ENCODE data around the gene PPP1R14C.

PPP1R14C gene

DNA sequence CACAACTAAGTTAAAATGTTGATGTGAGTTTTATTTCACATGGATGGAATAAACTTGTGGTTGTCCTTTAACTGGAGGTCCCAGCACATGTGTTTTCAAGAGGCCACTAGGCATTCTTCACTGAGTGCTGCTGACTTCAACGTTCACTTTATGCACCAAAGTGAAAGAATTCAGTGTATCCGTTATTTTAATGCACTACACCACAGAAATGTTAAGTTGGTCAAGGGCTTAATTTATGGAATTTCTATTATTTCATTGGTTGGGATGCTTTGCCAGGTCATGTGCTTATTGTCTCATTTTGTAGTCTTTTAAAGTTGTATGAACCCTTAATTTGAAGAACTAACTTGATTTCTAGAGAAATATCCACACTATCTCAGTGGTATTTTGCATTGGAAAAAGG lies 106.4 kb downstream of the PPP1R14C start:
- no peak for DNase-seq (ENCODE audit: low spot score)

DNA sequence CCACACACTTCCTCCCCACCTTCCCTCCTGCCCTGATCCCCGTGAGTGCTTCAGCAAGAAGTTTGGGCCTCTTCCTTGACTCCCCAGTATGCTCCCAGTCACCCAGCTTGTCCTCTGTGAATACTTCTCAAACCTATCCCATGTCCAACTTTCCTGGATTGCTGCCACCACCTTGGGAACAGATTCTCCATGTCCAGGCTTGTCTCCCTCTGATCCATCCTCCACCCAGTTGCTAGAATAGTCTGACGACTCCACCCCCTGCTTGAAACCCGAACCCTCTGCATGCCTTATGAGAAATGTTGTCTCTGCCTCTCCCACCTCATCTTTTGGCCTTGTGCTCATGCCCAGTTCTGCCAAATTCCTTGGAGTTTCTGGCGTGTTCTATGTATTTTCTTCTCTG lies 108.0 kb downstream of the PPP1R14C start:
- no peak for DNase-seq (ENCODE audit: low spot score)

DNA sequence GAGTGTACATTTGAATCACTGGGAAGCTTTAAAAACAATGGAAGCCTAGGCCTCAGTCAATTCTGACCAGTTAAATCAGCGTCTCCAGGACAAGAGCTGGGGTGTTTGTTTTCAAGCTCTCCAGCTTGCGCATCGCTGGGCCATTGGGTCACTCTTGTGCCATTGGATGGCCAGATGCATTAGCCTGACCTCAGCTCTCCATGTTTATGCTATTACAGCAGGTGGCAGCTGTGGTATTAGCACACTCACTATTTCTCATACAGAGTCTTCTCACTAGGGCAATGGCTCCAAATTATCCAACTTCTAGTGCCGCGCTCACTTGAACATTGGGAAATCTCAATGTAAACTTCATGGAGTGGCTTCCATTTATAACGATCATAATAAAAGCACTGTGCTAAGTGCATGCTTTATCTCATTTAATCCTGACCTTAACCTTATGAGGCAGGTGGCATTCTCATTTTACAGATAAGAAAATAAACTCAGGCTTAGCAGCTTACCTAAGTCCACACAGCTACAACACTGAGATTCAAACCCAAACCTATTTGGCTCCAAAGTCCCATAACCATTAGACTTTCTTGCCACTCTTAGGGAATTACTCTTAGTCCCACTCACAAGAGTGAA lies 108.8 kb downstream of the PPP1R14C start:
- no peak for DNase-seq (ENCODE audit: low spot score)

DNA sequence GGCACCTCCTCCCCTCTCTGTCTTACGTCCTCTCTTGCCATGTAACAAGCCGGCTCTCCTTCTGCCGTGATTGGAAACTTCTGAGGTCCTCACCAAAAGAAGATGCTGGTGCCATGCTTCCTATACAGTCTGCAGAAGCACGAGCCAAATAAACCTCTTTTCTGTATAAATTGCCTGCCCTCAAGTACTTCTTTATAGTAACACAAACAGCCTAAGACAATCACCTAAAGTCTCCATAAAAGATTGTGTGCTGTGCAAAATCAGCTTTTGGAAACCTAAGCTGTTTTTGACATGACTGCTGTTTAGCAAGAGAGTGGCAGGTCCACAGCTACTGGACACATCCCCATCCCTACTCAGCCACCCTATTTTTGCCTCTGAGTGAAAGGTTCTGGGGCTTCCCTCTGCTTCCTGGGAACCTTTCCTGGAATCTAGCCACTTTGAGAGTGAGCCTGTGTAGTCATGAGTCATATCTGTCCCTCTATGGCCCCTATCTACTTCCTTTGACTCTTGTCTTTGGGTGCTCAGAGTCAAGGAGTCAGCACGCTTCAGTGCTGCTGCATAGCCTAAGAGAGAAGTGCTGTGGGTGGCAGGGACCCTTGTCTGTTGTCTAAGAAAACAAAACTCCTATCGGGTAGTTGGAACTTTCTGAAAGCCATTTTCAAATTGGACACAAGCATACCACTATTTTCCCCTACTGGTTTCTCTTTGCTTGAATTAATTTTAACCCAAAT lies 110.0 kb downstream of the PPP1R14C start:
- no peak for DNase-seq (ENCODE audit: low spot score)

DNA sequence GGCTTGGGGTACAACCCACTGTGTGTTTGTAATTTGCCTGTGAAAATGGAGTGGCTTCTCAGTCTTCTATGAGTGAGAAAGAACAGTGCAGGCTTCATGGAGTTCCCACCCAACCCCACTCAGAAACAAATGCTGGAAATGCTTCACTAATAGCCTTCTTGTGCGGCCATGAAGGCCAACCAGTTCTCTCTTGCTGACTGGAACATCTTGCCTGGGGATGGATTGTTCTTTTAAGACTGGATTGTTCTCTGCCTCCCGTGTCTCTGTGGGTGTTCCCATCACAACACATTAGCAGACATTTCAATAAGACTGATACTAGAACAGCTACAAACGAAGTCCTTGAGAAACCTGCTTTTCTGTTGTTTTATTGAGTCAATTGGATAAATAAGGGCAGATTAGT lies 110.6 kb downstream of the PPP1R14C start:
- DNase-seq (ENCODE audit: low spot score), result no peak

DNA sequence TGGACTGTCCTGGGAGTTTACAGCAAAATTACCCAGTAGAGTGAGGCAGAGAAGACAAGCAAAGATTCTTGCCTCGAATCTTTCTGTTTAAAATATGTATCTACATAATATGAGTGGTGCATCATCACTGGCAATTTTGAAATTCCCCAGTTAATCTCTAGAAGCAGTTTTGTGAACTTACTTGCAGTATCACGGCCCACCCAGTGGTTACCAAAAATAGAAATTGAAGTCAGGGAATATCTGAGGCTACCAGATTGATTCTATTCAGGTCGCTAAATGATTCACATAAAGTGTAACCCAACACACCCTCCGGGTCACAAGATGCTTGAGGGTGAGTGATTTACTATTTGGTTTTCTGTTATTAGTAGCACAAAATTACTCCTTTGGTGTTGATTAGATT lies 111.9 kb downstream of the PPP1R14C start:
- DNase-seq (ENCODE audit: low spot score), result no peak

DNA sequence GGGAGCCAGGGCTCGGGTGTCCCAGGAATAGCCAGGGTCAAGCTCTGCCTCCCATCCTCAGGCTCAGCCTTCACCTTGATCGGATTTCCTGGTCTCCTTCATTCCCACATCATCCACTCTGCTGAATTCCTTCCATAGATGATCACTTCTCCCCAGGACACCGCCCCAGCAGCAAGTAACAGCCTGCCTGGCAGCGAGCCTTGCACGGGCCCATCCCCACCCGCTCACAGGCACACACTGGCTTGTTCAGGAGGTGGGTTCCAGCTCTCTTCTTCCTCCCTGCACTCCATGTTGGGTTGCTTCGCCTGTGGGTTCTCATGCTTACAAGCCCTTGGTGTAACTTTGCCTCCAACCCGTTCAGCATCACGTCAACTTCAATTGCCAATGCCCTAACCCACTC lies 113.0 kb downstream of the PPP1R14C start:
- no peak for DNase-seq (ENCODE audit: low spot score)

DNA sequence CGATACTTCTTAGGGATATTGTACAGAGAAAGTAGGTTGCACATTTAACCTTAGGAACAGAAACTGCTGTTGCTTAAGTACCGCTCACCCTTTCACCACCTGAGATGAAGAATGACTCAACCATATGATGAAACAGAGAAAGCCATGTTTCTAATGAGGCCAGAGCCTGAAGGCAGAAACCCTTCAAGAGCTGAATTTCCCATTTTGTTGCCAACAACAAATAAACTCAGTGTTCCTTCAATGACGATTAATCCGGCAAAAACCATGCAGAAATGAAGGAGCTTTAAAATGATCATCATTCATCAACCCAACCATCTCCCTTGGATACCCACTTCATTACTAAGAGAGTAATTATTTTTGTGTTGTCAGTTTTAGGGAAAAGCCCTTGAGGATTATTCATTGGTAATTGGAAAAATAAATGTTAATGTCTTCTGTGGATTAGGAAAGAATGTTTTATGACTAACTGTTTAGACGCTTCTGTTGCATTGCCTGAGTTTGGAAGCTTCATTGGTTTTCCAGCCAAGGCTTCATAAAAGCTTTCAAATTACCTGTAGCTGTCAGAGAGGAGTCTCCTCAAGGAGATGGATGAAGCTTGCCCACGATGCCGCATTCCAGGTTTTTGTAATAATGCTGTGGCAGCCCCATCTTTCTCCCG lies 113.9 kb downstream of the PPP1R14C start:
- no peak for DNase-seq (ENCODE audit: low spot score)

DNA sequence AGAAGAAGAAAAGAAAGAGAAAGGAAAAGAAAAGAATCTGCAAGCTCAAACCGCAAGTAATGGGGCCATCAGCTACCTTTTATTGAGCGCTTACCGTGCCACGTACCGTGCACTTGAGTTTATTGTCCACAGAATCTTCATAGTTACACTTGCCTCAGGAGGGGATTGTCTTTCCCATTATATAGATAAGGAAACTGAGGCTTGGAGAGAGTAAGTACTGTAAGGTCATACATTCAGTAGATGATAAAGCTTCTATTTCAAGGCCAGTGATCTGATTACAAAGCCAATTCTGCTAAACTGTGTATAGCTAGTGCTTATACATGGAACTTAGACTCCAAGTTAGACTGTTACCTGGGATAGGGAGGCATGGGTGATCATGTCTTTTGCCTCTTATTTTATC lies 115.5 kb downstream of the PPP1R14C start:
- no peak for DNase-seq (ENCODE audit: low spot score)

DNA sequence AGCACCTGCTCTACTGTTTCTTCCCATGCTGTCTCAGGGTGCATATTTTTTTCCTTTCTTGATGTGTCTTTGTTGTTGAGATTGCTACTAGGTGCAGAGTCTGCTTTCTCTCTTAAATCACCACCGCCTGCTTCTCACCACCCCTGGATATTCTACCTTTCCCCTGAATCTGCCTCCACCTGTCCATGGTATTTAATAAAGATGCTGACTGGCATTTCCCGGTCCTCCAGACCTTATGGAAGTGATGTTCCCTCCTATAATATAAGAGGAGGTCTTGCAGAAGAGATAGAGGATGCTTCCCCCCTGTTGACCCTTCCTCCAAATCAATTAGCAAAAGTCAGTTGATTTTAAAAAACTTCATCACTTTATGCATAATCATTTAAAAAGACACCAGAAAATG lies 118.1 kb downstream of the PPP1R14C start:
- DNase-seq (ENCODE audit: low spot score), result no peak

DNA sequence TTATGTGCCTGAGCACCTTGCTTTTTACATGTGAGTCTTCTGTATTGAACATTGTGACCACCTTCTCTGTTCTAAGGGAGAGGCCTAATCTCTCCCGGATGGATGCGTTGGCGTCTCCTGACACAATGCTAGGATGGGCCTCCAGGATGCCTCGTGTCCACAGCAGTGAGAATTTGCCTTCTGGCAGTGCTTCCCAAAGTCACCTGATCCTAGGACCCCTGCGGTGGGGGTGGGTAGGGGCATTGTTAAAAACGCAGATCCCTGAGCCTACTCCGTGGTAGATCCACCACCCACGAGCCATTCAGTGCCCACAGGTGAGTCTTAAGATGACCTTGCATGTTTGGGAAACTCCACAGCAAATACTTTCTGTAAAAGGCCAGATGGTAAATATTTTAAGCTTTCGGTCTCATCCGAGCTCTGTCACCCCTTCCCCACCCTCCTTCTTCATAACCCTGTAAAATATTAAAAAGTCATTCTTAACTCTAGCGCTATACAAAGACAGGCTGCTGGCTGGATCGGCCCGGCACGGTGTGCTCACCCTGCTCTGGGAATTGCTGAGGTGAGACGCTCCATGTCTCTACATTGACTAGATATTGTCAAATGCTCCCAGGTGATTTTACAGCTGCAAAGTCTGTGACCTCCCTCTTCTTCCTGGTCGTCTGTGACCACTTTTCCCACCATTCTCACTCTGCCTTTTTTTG lies 119.3 kb downstream of the PPP1R14C start:
- DNase-seq (ENCODE audit: low spot score), result no peak

DNA sequence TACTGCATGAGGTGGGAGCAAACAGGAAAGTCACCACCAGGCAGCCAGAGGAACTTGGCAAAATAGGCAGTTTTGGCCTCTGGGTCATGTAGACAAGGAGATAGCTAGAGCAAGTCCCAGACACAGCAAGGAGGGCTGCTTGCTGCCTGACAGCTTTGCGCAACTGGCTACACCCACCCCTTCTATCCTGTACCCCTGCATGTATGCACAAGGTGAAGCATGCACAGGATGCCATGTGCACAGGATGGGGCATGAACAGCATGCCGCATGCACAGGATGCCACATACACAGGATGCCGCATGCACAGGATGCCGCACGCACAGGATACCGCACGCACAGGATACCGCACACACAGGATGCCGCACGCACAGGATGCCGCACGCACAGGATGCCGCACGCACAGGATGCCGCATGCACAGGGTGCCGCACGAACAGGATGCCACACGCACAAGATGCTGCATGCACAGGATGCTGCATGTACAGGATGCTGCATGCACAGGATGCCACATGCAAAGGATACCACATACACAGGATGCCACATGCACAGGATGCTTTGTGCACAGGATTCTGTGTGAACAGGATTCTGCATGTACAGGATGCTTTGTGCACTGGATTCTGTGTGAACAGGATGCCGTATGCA lies 121.0 kb downstream of the PPP1R14C start:
- no peak for DNase-seq (ENCODE audit: low spot score)

DNA sequence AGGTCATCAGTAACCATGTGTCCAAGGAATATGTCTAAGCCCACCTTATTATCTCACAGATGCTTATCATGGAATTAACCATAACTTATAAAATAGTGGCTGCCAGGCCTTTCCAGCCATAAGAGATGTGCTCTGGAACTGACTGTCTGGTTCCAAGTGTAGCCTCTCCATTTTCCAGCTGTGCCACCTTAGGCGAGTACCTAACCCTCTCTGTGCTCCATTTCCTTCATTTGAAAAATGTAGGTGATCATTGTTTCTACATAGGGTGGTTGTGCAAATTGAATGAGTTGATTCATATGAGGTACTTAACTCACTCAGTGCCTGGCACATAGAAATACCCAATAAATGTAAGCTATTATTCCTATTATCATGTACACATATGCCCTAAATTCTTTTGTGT lies 123.5 kb downstream of the PPP1R14C start:
- no peak for DNase-seq (ENCODE audit: low spot score)

DNA sequence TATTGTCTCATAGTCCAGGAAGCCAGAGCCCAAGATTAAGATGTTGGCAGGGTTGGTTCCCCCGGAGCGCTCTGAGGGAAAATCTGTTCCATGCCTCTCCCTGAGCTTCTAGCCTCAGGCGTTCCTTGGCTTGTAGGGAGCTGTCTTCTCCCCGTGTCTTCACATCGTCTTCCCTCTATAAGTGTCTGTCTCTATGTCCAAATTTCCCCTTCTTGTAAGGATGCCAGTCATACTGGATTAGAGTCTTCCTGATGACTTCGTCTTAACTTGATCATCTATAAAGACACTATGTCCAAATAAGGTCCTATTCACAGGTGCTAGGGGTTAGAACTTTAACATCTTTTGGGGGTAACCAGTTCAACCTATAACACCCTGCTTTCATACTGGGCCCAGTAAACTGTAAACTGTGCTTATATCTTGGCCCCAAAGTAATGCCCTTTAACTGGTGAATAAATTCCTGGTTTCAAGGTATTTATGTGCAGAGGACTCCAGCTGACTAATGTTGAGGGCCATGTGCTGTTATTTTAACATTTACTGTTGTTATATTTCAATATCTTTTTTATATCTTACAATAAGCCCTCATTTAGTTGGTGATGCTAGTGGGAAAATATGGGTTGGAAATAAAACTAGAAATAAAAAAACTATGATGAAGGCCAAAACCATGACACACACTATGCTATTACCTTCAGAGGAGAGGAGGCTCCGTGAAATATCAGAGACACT lies 124.3 kb downstream of the PPP1R14C start:
- no peak for DNase-seq (ENCODE audit: low spot score)

DNA sequence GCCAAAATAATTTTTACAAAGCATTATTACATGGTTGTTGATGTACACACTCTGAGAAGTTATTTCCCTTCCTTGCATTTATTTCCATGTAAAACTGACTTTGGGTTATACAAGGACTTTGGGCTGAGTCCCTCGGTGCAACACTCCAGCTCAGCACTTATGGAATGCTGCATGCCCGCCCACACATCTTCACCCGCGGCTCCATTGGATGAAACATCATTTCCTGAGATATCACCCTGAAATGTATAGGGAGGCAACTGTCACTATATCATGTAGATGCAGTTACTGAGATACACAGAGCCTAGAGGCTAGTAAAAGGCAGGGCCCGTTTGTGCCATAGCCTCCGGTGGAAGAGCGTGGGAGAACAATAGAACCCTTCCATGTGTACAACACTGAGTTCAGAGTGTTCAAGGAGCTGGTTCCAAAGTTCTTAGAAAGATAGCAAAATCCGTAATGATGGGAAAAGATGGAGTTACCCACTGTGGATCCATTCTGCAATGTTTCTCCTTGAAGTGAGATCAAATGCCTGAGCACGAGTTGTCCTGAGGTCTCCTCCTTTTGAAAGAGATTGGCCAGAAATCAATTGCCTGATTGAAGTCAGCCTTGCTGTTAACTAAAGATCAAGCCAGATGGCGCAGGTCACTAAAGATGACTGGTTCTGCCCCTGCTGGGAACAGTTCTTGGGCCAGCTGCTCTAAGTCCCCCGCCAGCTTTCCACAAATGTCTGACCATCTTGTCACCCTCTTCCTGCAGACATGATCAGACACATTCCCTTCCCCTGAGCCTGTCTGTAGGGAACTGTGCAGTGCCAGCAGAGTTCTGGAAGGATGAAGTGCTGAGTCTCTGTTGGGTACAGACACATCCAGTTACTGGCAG lies 125.1 kb downstream of the PPP1R14C start:
- no peak for DNase-seq (ENCODE audit: low spot score)

DNA sequence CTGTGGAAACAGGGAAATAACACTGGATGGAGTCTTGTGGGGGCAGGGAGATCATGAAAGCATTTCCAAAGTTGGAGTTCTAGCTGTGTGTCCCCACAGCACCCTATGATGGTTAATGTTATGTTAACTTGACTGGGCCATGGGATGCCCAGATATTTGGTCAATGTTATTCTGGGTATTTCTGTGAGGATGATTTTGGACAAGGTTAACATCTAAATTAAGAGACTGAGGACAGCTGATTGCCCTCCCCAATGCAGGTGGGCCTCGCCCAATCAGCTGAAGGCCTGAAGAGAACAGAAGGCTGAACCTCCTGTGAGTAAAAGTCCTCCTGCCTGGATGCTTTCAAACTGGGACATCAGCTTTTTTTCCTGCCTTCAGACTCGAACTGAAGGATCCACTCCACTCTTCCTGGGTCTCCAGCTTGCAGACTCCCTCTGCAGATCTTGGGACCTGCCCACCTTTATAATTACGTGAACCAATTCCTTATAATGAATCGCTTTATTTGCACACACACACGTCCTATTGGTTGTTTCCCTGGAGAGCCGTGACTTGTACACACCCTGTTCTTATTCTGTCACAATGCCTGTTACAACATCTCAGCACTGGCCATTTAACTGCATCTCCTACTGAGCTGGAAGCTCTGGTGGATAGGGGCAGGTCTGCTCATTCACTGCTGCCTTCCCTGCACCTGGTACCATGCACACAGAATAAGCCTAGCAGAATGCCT lies 126.4 kb downstream of the PPP1R14C start:
- DNase-seq (ENCODE audit: low spot score), result no peak

DNA sequence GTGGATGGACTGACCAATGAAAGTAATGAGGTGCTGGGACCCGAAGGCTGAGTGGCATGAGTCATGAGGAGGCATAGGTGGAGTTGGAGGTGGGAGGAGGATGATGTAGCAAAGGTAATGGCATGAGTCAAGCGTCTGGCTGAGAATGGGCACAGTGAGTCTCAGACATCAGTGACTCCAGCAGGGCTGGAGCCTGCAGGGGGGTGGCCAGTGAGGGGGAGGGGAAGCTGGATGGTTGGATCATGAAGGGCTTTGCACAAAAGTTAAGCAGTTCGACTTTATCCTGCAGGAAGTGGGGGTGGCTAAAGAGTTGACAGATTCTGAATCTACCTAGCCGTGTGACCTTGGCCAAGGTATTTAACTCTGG lies 127.0 kb downstream of the PPP1R14C start:
- DNase-seq (ENCODE audit: low spot score), result no peak

DNA sequence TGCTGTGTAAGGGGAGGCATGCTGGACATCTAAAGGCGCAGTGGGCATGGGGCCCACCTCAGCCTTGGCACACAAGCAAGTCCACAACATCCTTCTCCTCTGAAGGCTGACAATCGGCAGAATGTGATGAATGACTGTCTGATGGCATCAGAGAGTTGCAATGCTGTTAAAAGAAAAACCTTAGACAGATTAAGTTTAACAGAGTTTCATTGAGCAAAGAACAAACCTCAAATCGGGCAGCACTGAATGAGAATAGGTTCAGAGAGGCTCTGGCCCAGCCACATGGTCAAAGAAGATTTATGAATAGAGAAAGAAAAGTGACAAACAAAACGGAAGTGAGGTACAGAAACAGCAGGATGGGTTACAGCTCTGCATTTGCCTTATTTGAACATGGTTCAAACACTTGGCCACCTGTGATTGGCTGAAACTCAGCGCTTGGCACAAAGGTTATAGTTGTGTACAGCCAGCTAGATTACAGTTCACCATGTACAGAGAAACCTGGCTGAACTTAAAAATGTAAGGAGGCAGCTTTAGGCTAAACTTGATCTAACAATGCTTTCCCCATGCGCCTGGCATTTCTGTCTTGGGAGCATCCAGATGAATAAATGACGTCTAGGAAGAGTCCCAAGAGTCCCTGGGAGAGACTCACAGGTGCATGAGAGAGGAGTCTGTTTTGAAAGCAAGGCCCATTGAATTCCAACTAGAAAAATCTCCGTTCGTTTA lies 127.6 kb downstream of the PPP1R14C start:
- DNase-seq (ENCODE audit: low spot score), result no peak

DNA sequence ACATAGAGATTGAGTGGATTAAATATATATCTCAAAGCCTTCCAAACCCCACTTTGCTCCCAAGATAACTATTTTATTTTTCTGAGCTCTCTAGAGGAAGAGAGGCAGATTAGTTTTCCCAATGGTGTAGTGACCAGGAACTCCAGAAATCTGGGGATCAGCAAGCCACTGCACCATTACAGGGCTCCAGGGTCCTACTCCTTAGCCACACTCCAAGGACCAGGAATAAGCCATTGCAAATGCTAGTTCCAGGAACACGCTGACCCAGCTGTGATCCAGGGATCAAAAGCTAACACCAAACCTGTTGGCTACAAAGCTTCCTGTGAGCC lies 128.3 kb downstream of the PPP1R14C start:
- DNase-seq (ENCODE audit: low spot score), result no peak
